GM19467 (cell line): ENCODE results near the gene CYP2C8.
"Not testable (repeated sequence)": the region's sequence is repeated elsewhere in the genome, so short reads cannot be mapped to it uniquely, and the experiment has no call there.

Source experiments
- ATAC-seq: cut with Tn5 transposase; IDR thresholded peaks from one replicate; pipeline ENCODE4 v1.9.1; 2021; ENCODE audit warnings: mild to moderate bottlenecking, moderate library complexity; ENCODE audit not compliant: unreplicated experiment

Gene CYP2C8

DNA sequence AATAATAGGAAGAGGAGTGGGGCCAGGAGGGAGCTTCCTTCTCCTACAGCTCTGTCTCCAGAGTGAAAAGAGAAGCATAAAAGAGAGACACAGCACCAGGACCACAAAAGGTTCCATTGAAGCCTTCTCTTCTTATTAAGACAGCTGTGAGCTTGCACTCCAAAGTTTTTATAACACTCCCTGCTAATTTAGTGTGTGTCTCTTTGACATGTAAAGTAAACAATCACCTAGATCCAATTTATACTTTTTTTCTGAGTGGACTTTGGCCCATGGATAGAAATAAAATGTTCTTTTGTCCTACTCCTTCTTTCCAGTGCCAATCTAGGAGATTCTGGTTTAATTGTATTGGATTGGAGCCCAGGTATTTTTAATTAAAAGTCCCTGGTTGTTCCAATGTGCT lies at the start of gene CYP2C8:
Gene CYP2C8 (minus strand): TSS at position 212 of the 400 bp plus-strand sequence. CDS start 95 bp downstream, at position 117.
- no peak for ATAC-seq

DNA sequence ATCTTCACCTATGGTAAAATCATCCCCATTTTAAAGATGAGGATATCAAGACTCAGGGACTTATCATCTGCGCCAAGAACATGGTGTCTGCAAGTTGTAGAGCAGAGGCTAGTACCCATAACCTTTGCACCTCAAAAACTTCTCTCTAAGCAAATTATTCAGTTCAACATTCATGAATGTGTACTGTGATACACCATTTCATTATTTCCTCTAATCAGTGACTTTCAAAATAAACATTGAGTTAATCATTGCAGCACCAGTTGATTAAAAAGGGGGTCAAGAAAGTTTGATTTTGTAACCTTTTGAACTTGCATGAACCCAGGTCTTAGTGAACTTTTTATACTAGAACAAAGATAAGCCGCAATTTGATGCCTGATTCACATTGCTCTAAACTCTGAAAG lies 47.6 kb upstream of the CYP2C8 start:
- no peak for ATAC-seq

DNA sequence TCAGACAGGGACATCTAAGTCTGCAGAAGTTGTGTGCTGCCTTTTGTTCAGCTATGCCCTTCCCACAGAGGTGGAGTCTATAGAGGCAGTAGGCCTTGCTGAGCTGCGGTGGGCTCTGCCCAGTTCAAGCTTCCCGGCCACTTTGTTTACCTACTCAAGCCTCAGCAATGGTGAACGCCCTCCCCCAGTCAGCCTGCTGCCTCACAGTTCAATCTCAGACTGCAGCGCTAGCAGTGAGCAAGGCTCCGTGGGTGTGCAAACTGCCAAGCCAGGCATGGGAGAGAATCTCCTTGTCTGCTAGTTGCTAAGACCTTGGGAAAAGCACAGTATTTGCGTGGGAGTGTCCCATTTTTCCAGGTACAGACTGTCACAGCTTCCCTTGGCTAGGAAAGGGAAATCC lies 41.5 kb upstream of the CYP2C8 start:
- ATAC-seq: not testable (repeated sequence)

GRCh38 chr10:95097805-95098204 lies 28.5 kb upstream of the CYP2C8 start:
- no peak for ATAC-seq

- no peak for ATAC-seq
Observed at GRCh38 chr10:95096143-95096542, 26.8 kb upstream of the CYP2C8 start.

DNA sequence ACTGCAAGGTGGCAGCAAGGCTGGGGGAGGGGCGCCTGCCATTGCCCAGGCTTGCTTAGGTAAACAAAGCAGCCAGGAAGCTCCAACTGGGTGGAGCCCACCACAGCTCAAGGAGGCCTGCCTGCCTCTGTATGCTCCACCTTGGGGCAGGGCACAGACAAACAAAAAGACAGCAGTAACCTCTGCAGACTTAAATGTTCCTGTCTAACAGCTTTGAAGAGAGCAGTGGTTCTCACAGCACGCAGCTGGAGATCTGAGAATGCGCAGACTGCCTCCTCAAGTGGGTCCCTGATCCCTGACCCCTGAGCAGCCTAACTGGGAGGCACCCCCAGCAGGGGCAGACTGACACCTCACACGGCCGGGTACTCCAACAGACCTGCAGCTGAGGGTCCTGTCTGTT lies 10.3 kb upstream of the CYP2C8 start:
- ATAC-seq: not testable (repeated sequence)

GRCh38 chr10:95077556-95077955 lies 8.3 kb upstream of the CYP2C8 start:
- ATAC-seq: no peak

DNA sequence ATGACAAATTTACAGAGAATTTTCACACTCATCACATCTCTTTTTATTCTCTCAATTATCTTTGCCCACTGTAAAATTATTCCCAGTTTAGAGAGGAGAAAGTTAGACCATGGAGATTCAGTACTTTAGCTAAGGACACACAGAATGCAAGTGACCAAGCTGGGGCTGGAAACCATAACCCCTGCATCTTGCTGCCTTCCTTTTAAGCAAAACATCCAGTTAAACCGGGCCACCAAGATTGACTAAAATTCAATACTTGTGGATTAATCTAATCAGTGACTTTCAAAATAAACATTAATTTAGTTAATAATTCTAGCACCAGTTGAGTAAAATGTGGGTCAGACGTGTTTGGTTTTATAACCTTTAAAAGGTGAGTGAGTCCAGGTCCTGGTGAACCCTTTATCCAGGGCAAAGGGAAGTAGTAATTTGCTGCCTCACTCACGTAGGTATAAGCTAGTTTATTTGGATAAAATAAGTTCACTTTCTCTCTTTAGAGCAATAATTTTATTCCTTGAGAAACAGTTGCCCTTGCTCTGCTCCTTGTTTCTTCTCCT lies 1.9 kb upstream of the CYP2C8 start:
- no peak for ATAC-seq

DNA sequence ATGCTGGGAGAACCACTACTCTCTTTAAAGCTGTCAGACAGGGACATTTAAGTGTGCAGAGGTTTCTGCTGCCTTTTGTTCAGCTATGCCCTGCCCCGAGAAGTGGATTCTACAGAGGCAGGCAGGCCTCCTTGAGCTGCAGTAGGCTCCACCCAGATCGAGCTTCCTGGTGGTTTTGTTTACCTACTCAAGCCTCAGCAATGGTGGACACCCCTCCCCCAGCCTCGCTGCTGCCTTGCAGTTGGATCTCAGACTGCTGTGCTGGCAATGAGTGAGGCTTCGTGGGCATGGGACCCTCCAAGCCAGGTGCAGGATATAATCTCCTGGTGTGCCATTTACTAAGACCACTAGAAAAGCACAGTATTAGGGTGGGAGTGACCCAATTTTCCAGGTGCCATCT lies 5.2 kb downstream of the CYP2C8 start:
- not testable (repeated sequence) for ATAC-seq

GRCh38 chr10:95056744-95057363 lies 12.4 kb downstream of the CYP2C8 start:
- no peak for ATAC-seq

DNA sequence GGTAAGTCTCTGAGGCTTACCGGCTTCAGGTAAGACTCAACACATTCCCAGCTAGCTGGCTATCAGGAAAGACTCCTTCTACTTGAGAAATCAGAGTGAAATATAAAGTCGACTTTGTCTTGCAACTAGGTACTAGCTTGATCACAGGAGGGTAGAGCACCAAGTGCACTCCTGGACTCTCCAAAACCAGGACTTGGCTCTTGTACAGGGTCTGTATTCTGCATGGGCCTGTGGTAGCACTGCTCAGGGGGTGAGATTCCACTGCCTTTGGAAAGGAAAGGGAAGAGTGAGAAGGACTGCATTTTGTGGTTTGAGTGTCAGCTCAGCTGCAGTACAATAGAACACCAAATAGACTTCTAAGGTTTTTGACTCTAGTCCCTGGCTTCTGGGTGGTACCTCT lies 19.4 kb downstream of the CYP2C8 start:
- no peak for ATAC-seq

- no peak for ATAC-seq
Observed at GRCh38 chr10:95048206-95048605, 21.1 kb downstream of the CYP2C8 start.

DNA sequence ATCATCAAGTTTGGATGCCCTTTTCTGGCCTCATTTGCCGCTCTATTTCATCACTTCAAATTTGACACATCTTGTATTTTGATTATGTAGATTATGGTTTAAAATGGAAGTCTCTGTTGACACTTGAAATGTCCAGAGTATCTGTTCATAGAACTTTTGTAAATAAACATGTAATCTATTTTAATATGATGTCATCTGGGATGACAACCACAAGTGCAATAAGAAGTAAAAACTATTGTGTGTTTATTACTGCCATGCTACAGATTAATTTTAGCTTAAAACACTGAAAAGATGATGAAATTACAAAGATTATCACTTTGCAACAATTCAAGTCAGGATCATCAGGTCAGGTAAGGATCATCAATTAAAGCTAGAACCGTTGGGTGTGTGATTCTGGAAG lies 30.0 kb downstream of the CYP2C8 start:
- ATAC-seq: no peak

DNA sequence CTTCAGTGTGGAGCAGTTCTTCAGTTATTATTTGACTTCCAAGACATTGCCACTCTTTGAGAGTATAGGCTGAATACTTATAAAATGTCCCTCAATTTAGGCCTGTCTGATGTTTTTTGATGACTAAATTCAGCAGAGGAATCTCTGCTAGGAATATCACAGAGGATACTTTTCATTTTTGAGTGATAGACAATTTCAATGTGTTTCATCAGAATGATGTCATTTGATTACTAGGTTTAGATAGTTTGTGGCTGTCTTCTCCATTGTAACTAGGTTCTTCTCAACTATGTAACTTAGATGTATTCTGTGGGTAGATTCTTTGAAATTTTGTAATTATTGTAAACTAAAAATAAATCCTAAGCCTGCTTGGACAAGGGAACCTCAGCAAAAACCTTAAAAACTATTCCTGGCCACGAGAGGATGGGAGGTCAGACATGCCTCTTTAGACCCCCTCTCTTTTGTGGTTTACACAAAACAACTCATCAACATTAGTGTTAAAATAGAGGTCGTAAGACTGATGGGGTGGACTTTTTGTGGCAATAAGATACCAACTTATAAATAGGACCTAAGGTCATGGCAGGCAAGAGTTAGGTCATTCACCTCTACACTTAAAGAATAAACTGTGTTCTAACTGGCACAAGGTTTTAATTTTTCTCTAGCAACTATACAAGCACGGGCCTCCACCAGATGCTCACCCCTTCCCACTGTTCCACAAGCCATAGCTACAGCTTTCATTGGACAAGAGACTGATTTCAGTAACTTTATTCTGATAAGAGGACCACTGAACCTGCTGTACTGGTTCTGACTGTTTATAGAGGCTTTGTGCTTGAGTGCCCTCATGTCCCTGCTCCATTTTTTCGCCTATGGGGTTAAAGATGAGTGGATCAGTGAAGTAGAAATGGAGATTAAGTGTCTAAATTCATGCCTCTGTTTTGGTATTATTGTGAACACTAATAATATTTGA lies 33.7 kb downstream of the CYP2C8 start:
- no peak for ATAC-seq

DNA sequence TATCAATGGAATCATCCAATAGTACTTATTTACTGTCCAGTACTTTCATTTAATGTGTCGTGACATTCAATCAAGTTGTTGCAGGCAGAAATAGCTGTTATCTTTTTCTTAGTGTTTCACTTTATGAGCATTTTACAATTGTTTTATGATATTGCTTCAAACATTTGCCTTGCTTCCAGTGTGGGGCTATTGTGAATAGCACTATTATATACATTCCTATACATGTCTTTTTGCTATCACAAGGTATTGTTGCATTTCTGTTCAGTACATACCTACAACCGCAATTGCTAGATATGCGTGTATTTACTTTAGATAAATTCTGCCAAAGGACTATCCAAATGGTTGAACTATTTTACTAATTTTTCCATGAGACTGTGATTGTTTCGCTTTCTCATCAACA lies 34.9 kb downstream of the CYP2C8 start:
- no peak for ATAC-seq

DNA sequence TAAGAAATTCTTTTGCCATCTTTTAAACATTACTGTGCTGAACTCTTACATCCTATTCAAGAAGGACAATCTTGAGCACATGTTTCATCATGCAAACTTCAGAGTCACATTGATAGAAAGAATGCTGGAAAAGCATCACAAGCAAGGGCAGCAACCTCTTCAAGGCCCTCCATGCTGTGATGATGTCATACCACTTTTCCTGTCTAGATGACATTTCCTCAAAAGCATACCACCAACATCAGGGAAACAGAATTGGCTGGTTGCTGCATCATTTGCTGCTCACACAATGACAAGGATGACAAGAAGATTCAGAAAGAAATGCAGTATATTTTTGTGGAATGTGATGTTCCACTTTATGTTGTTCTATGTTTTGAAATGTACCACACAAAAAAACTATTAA lies 37.6 kb downstream of the CYP2C8 start:
- no peak for ATAC-seq

- no peak for ATAC-seq
Observed at GRCh38 chr10:95026461-95026860, 42.8 kb downstream of the CYP2C8 start.

GRCh38 chr10:94997741-94998174 lies 71.5 kb downstream of the CYP2C8 start:
- no peak for ATAC-seq

GRCh38 chr10:94992811-94993210 lies 76.5 kb downstream of the CYP2C8 start:
- ATAC-seq: no peak

GRCh38 chr10:94991243-94991888 lies 77.9 kb downstream of the CYP2C8 start:
- no peak for ATAC-seq

DNA sequence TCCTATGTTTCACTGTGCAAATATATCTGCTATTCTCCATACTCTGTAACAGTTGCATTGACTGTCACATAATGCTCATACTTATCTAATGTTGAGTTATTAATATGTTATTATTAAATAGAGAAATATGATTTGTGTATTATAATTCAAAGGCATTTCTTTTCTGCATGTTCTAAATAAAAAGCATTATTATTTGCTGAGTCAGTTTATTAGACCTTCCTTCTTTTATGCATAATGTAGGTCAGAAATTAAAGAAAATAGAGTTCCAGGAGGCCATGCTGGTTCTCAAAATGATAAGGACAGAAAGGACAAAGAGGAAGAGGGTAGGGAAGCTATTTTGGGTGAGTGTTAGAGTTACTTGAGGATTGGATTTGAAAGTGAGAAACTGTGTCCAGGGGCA lies 80.1 kb downstream of the CYP2C8 start:
- ATAC-seq: no peak
